GM13977 (cell line): ENCODE results near the gene SEPTIN2.
"Not testable (repeated sequence)": the region's sequence is repeated elsewhere in the genome, so short reads cannot be mapped to it uniquely, and the experiment has no call there.

ENCODE experiments used
- DNase-seq: peaks from one replicate; pipeline ENCODE4 v3.0.0; 2012; ENCODE audit warnings: low spot score
- CTCF ChIP-seq: IDR thresholded peaks from 2 replicates; pipeline ENCODE4 v1.5.1; 2012; ENCODE audit warnings: mild to moderate bottlenecking, control low read depth; ENCODE audit not compliant: insufficient read depth; ENCODE audit errors: extremely low read depth, missing control alignments
- in situ Hi-C: fragments of 300-500 bp; cut with MboI; formaldehyde crosslinking; loops from one replicate; pipeline ENCODE4 v1.12.0; 2022; ENCODE audit warnings: low sequenced_read_pairs, low pct_unique_long_range_greater_than_20kb, mixed read lengths, inconsistent platforms; ENCODE audit not compliant: unreplicated experiment

The SEPTIN2 gene

GRCh38 chr2:241376808-241377207 lies 61.1 kb downstream of the SEPTIN2 start:
- DNase-seq, result no peak
- in situ Hi-C loops, result no loop called here
- no peak for TF ChIP-seq CTCF

GRCh38 chr2:241378816-241379215 lies 63.1 kb downstream of the SEPTIN2 start:
- no peak for DNase-seq
- no peak for TF ChIP-seq CTCF
- in situ Hi-C loops, result no loop called here

- in situ Hi-C loops, result no loop called here
Observed at GRCh38 chr2:241379481-241380480, 64.1 kb downstream of the SEPTIN2 start.

GRCh38 chr2:241381872-241382271 lies 66.1 kb downstream of the SEPTIN2 start:
- TF ChIP-seq CTCF, result no peak
- DNase-seq, result no peak
- in situ Hi-C loops, result no loop called here

More at GRCh38 chr2:241379481-241380480, 64.1 kb downstream of the SEPTIN2 start:
- TF ChIP-seq CTCF, result no peak
- no peak for DNase-seq

- in situ Hi-C loops, result not testable (repeated sequence)
Observed at GRCh38 chr2:241385450-241385849, 69.7 kb downstream of the SEPTIN2 start.

GRCh38 chr2:241386519-241386918 lies 70.8 kb downstream of the SEPTIN2 start:
- in situ Hi-C loops, result no loop called here
- TF ChIP-seq CTCF, result no peak
- no peak for DNase-seq

More at GRCh38 chr2:241385450-241385849, 69.7 kb downstream of the SEPTIN2 start:
- DNase-seq, result not testable (repeated sequence)

- in situ Hi-C loops, result no loop called here
- no peak for DNase-seq
- TF ChIP-seq CTCF, result no peak
Observed at GRCh38 chr2:241389697-241390096, 74.0 kb downstream of the SEPTIN2 start.
